ENCODE results near the gene ZIC2.

The ZIC2 gene

DNA sequence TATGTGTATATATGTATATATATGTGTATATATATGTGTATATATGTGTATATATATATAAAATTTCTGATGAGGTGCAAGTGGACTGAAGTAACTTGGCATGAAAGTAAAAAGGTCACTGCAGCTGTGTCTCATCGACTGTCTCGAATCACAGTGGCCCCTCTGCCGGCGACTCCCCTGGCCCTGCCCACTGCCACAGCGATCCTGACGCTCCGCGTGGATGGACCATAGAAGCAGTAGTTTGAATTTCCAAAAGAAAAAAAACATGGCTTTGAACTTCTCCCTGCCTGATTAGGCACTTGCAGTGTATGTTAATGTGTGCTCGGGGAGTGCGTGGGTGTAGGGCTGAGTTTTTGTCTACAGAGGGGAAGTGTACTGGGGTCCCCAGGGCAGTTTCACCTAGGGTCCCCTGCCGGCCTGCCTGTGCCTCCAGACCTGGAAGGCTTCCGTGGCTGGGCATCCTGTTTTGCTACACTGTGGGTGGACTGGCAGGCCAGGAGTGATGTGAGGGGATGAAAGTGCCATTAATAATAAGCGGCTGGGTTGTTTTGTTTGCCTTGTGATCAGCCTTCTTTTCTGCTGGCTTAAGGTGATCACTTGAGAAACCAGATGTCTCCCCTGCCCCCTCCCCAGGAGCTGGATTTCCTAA is 20.8 kb upstream of the ZIC2 start:
- no peak for DNase-seq

- no peak for DNase-seq
These were observed 19.9 kb upstream of the ZIC2 start for GRCh38 chr13:99961636-99962035.

DNA sequence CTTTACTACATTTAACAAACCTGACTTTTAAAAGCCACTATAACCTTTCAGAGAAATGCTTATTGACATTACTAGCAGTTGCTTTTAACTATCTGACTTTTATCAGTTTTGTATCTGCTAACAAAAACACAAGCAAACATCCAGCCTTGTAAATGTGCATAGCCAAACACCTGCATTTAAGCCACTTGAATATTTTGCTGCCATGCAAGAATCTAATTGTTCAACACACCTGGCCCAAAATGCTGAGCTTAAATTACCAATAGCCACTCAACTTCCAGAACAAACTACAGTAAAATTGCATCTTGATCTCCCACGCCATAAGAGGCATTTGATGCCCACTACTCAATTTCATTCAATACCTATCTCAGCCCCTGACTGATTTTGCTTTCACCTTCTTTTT is 19.3 kb upstream of the ZIC2 start:
- DNase-seq = no peak

GRCh38 chr13:99963816-99964339 is 17.7 kb upstream of the ZIC2 start:
- DNase-seq = no peak

- no peak for DNase-seq
These were observed 16.1 kb upstream of the ZIC2 start for GRCh38 chr13:99965329-99966000.

GRCh38 chr13:99966064-99966805 is 15.3 kb upstream of the ZIC2 start:
- DNase-seq = no peak

GRCh38 chr13:99967498-99967868 is 14.1 kb upstream of the ZIC2 start:
- DNase-seq = no peak

- DNase-seq = no peak
These were observed 13.6 kb upstream of the ZIC2 start for GRCh38 chr13:99967869-99968520.

- DNase-seq = no peak
These were observed 12.8 kb upstream of the ZIC2 start for GRCh38 chr13:99968521-99969452.

- DNase-seq = no peak
These were observed 12.1 kb upstream of the ZIC2 start for GRCh38 chr13:99969453-99969918.

DNA sequence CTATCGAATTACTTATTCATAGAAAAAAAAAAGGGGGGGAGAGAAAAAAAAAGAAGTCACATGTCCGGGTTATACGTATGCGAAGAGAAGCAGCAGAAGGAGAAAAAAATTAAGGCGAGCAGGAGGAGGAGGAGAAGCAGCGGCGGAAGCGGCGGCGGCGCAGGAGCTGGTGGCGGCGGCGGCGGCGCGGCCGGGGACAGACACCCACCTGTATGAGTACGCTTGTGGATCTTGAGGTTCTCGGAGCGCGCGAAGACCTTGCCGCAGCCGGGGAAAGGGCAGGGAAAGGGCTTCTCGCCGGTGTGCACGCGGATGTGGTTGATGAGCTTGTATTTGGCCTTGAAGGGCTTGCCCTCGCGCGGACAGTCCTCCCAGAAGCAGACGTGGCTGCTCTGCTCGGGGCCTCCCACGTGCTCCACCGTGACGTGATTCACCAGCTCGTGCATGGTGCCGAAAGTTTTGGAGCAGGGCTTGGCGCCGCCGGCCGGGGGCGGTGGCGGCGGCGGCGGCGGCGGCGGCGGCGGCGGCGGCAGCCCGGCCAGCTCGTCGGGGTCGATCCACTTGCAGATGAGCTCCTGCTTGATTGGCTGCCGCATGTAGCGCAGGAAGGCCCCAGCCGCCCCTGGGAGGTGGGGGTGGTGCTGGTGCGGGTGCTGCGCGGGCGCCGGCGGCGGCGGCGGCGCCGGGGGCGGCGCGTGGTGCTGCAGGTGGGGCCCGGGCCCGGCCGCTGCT is 11.5 kb upstream of the ZIC2 start:
- no peak for DNase-seq

DNA sequence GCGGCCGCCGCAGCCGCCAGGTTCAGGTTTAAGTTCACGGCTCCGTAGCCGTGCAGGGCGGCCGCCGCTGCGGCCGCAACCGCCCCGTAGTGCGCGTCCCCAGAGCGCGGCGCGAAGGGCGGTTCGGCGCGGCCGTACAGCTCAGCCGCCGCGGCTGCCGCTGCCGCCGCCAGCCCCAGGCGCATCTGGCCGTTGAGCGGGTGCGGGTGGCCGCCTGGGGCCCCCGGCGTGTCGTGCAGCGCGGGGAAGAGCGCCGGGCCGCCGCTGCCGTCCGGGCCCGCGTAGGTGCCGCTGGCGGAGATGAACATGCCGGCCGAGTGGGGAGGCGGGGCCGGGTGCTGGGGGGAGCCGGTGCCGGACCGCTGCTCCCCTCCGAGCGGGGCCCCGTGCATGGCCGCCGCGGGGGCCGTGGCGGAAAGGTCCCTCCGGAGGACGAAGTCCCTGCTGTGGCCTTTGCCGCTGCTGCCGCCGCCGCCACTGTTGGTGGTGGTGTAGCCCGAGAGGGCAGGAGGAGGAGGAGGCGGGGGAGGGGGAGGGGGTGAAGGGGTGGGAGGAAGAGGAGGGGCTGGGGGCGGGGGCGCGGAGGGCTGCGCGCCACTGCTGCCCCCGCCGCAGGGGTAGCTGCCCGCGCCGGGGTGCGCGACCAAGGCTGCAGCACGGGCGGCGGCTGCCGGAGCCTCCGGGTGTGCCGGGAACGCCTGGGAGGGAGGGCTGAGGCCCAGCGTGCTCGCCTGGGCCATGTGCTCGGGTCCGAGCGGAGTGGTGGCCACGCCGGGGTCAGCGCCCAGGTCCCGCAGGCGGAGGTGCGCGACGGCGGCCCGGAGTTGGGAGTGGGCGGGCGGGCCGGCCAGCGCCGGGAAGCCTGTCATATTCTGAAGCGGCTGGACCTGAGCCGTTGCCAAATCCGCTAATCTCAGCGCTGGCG is 10.7 kb upstream of the ZIC2 start:
- no peak for DNase-seq

- DNase-seq = no peak
These were observed 9.9 kb upstream of the ZIC2 start, which contains the start of gene ZIC5 for GRCh38 chr13:99971576-99972189. Gene ZIC5, minus strand, starts transcription at chr13:99971767. Its CDS starts 164 bp downstream, at chr13:99971603.

GRCh38 chr13:99972190-99972731 is 9.3 kb upstream of the ZIC2 start:
- DNase-seq = no peak

- no peak for DNase-seq
These were observed 8.3 kb upstream of the ZIC2 start for GRCh38 chr13:99973163-99973807.

GRCh38 chr13:99973808-99974185 is 7.8 kb upstream of the ZIC2 start:
- DNase-seq = no peak

DNA sequence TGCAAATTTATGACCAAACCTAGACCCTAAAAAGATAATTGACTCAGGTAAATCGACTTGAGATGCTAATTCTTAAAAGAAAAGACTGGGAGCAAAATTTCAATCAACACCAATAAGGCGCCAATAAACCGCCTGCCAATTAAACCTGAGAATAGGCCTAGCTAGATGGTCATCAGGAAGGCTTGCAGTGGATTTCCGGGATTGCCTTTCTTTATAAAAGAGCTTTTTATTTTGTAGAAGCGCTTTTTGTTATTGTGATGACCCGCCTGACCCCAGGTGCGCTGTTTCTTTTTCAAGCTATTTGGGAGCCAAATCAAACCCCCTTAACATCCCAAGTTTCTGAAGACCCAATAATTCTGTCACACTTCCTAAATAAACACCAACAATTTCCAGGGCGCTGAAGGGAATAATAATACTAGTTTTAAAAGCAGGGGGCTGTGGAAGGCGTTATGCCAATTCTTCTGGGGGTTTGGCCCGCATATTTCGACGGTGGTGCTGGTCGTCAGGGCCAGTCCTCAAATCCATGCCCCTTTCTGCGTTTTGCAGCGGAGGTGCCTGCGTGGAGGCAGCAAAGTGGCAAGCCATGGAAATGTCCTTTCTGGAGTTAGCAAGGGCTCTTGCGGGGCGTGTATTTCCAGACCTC is 7.2 kb upstream of the ZIC2 start:
- no peak for DNase-seq

- DNase-seq = no peak
These were observed 6.5 kb upstream of the ZIC2 start for GRCh38 chr13:99974939-99975561.
